Myocyte (in vitro differentiated cells): ENCODE measurements around the gene CHI3L2. TPM values are rescaled to one million over a fixed set of nuclear protein-coding genes. Genes with fewer than 3 reads are reported as not detected.

Experiments used
- DNase-seq: peaks from one replicate; pipeline ENCODE4 v3.0.0-alpha.2; 2012; ENCODE audit warnings: low read depth
- total RNA-seq: library from RNA; depleted of rRNA; stranded (reverse); fragments of >200 nt; gene quantifications from 2 replicates; pipeline ENCODE4 v1.2.3, GENCODE V29; 2014

Gene CHI3L2
- total RNA-seq, 1 donor from 2014 or later, result 3.2 TPM

DNA sequence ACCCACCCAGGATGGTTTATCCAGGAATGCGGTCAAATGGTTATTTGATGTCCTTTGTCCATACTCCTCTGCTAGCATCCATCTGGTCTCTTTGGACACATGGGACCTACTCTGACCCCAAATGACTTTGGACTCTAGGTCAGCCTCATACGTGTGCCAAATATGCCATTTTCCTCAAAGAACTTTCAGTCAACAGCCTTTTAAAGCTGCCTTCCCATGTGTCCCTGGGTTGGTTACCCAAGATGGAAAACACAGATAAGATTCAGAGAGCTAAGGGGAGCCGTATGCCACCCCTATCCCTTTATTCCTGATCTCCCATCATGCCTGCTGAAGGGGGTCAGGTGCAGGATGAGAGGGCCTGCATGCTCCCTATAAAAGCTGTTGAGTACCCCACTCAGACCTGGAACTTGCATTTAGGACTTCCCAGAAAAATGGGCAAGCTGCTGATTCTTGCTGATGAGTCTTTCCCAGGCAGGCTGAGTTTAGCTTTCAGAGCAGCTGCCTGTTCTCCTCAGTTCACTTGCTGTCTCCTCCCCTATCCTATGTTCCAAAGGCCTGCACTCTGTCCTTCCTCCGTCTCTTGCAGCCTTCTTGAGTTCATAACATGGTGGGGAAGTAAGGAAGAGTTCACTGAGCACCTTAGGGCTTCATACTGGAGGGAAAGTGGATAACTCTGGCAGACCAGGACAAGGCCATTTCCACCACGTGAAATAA, 19.8 kb downstream of the CHI3L2 start:
- DNase-seq, result no peak

GRCh38 chr1:111249960-111250359, 22.4 kb downstream of the CHI3L2 start:
- DNase-seq, result no peak

DNA sequence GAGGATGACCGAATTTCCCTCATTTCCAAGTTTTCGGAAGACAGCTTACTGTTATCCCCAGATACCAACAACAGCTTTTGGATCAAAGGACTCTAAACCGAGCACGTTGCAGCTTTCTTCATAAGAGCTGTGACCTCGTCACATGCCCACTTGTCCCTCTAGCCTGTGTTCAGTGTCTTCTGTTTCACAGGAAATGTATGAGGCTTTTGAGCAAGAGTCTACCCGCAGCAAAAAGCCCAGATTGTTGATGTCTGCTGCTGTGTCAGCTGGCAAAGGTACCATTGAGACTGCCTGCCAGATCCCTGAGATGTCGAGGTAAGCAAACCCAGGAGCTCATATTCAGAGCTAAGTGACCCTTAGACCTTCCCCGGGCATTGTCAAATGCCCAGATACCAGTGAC, 24.1 kb downstream of the CHI3L2 start:
- DNase-seq, result no peak

GRCh38 chr1:111252786-111253185, 25.3 kb downstream of the CHI3L2 start:
- no peak for DNase-seq

DNA sequence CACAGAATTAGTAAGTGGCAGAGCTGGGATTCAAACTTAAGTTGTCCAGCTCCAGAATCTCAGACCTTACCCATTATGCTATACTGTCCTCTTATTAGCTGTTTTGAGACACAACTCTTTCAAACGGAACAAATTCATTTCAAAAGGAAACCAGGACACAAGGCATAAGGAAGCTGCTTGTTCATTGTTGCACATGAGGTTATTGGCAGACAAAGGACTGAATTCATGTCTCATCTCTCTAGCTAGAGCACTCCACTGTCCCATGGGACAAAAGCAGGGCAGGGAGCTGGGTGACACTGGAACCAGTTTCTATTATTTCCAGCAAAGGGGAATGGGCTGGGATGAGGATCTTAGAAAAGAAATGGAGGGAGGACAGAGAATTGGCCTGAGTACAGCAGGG, 26.4 kb downstream of the CHI3L2 start:
- no peak for DNase-seq

GRCh38 chr1:111256988-111257658, 29.6 kb downstream of the CHI3L2 start:
- no peak for DNase-seq

- no peak for DNase-seq
Measured at GRCh38 chr1:111267801-111268508, 40.4 kb downstream of the CHI3L2 start.

- DNase-seq, result no peak
Measured at GRCh38 chr1:111269825-111270406, 42.4 kb downstream of the CHI3L2 start.

GRCh38 chr1:111270771-111271463, 43.4 kb downstream of the CHI3L2 start:
- DNase-seq, result no peak

DNA sequence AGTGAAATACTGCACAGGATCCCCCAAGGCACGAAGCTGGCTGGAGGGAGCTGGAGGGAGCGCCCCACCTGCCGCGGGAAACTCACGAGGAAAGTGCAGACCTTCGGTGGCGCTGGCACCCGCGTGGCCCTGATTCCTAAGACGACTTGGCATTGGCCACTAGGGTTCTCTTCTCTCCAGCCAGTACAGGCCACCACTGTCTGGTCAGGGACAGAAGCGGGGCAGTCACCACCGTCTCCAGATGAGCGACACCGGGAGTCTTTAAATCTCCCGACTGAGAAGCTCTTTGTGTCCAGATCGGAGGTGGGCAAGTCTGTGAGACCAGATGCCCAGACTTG, 43.9 kb downstream of the CHI3L2 start:
- DNase-seq, result no peak

DNA sequence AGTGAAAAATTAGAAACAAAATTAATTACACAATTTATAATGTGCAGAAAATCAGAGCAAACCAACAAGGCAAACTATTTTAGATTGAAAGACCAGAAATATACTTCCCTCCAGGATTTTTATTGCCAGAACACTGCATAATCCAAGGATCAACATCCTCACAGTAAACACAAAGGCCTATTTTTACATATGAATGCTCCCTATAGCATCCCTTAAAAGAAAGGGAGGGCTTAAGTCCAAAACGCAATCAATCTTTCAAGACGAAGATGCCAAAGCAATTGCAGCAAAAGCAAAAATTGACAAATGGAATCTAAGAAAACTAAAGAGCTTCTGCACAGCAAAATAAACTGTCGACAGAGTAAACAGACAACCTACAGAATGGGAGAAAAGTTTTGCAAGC, 44.6 kb downstream of the CHI3L2 start:
- DNase-seq, result no peak

DNA sequence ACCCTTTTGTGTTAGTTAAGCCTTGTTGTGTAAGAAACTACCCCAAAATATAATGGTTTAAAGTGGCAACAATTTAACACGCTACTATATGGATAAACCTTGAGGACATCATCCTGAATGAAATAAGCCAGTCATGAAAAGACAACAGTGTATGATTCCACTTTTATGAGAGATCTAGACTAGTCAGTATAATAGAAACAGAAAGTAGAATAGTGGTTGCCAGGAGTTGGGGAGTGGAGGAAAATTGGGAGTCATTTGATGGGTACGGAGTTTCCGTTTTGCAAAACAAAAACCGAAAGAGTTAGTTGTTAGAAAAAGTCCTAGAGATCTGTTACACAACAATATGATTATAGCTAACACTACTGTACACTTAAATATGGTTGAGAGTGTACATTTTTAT, 47.1 kb downstream of the CHI3L2 start:
- peak; percentile 9 for DNase-seq

GRCh38 chr1:111275079-111275478, 47.6 kb downstream of the CHI3L2 start:
- peak; percentile 95 for DNase-seq

GRCh38 chr1:111275780-111276433, 48.4 kb downstream of the CHI3L2 start:
- no peak for DNase-seq

DNA sequence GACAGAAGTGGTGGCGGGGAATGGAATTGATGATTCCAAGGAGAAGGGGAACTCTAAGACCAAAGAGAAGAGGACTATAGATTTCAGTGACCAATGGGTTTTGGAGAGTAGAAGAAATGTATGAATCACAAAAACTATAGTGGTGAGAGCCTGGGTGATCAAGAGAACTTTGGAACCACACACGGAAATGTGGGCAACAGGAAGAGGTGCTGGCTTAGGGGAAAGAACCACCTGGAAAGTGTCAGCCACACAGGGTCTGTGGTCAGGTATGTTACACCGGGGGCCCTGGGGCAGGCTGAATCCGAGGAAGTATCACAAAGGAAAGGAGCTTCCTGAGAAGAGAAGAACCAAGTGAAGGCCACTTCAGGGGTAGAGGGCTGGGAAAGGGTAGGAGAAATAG, 51.6 kb downstream of the CHI3L2 start:
- DNase-seq, result no peak

DNA sequence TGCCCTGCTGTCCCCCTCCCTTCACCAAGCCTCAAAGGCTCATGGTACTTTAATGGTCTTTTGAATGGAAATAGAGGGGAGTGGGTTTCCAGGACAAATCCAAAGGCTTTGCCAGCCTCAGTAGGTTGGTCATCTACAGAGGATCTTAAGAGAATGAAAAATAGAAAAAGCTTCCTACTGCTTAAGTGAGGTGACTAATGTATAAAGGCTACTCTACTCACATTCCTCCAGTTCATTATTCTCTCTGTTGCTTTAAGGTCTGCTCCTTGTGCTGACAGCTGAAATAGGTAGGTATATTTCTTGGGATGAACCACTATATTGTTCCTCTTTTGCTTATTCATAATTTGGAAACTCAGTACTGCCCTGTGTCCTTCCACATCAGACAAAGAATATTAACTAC, 52.8 kb downstream of the CHI3L2 start:
- DNase-seq, result no peak

GRCh38 chr1:111281411-111281810, 53.9 kb downstream of the CHI3L2 start:
- DNase-seq, result peak; percentile 9

GRCh38 chr1:111283838-111284237, 56.3 kb downstream of the CHI3L2 start:
- no peak for DNase-seq

GRCh38 chr1:111285879-111286278, 58.4 kb downstream of the CHI3L2 start:
- DNase-seq, result no peak

- DNase-seq, result no peak
Measured at GRCh38 chr1:111286912-111287311, 59.4 kb downstream of the CHI3L2 start.

DNA sequence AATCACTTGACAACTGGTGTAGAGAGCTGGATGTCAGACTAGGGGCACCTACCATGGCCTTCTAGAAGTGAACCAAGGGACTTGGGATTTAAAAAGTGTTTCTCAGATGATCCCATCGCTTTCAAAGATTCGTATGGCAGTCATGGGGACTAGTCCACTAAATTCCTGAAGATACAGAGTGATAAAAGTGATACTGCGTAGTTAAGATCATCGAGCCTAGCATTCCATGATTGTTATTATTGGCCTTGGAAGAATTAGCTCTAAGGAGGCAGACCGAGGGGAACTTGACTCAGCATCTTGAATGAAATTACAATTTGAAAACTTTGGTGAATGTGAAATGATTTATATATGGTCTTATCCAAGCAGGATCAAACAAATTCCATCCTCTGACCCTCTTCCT, 61.9 kb downstream of the CHI3L2 start:
- DNase-seq, result no peak
